Activated effector memory CD4-positive, alpha-beta T cell treated with anti-CD3 and anti-CD28 coated beads, Interleukin-2, amount 50 U/mL, for 16 hours (primary cell): ENCODE measurements around the gene STS.

Experiments used
- DNase-seq: peaks from one replicate; pipeline ENCODE4 v3.0.0-alpha.2; 2020

STS gene, protein sequence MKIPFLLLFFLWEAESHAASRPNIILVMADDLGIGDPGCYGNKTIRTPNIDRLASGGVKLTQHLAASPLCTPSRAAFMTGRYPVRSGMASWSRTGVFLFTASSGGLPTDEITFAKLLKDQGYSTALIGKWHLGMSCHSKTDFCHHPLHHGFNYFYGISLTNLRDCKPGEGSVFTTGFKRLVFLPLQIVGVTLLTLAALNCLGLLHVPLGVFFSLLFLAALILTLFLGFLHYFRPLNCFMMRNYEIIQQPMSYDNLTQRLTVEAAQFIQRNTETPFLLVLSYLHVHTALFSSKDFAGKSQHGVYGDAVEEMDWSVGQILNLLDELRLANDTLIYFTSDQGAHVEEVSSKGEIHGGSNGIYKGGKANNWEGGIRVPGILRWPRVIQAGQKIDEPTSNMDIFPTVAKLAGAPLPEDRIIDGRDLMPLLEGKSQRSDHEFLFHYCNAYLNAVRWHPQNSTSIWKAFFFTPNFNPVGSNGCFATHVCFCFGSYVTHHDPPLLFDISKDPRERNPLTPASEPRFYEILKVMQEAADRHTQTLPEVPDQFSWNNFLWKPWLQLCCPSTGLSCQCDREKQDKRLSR

DNA sequence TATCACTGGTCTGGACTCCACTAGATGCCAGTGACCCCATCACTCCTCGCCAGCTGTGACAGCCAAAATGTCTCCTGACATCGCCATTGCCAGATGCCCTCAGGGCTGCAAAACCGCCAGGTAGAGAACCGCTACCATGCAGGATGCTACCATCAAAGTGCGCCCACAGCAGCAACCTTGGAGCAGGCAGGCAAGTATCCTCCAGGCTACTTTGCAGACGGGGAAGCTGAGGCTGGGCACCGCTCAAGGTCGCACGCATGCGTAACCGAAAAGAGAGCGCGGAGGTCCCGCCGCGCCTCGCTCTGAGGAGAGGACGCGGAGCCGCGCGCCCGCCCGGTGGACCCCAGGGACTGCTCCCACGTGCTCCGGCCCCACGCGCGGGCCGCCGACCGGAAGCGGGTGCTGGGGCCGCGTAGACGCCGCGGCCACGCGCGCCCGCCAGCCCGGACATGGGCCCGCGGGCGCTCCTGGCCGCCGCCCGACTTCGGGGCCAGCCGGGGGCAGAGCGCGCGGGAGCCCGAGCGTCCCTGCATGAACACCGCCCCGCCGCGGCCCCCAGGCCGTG lies at the start of gene STS:
TSS of gene STS (plus strand) at position 300 of the 565 bp plus-strand sequence. CDS start 105,488 bp downstream, outside the sequence.
- peak; percentile 77 for DNase-seq

DNA sequence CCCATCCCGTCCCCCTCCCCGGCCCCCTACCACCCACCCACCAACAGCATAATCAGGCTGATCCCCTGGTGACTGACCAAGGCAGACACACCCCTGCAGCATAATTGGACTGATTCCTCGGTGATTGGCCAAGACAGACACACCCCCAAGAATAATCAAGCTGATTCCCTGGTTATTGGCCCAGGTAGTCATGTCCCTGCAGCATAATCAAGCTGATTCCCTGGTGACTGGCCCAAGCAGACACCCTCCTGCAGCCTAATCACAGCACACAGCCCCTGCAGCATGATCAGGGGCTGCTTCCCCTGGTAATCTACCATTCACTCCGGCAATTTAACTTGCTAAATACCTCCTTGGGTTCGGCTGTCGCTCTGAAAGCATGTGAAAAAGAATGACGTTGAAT lies 47.5 kb upstream of the STS start:
- DNase-seq = no peak

DNA sequence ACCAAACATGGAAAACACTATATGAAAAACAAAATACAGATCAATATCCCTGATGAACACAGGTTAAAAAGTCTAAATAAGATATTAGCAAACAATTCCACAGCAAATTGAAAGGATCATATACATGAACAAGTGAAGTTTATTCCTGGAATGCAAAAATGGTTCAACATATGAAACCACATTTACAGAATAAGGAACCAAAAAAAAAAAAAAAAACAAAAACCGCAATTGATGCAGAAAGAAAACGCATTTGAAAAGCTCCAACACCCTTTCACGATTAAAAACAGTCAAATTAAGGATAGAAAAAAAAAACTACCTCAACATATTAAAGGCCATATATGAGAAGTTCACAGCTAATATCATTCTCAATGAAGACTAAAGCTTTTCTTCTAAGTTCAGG lies 45.4 kb upstream of the STS start:
- no peak for DNase-seq

DNA sequence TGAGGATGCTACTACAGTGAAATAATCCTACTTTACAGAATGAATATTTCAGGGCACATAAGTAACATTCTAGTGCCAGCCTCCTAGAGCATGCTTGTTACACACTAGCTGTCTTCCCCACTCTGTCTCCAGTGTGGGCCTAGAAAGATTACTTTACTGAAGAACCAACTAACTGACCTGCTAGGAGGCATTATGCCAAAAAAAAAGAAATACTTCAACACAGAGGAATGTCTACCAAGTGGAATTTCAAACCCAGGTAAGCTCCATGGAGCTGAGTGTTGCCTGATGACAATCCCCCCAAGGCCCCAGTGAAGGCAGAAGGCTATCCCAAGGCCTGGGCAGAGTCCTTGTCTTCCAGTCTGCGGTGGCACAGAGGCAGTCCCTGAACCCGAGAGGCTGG lies 40.9 kb upstream of the STS start:
- no peak for DNase-seq

DNA sequence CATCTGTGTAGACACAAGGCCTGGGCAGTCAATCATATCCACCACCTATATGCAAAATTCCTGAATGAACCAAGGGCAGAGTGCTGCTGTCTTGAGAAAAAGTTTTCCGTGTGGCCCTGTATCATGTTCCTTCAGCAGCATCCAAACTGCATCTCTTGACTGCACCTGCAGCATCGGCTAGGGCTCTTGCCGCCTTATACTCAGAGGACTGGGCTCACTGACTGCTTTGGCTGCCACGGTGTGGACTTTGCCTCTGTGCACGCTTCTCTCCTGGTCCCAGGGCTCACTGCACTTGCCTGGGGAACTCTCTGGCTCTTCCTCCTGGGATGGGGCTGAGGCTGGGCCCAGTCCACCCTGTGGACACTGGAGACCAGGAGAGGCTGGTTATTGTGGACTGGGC lies 39.5 kb upstream of the STS start:
- DNase-seq = no peak

DNA sequence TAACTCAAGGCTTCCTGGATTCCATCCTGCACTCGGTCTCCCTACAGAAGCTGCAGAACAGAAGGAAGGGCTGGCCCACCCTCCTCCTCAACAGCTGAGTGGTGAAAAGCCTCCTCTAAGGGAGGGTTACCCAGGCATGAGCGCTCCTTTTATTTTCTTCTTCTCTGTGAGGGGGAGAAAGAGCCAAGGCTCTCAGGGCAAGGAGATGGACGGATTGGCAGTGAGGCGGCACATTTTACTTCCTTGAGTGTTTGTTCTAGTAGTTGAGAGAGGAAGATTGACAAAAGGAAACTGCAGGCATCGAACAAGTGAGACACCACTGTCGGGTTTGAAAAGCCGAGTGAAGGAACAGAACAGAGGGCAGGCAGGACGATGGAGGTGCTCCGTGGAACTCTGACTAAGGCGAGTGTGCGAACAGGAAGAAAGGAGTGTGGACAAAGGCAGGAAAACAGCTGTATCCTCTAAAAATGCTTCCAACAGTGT lies 38.4 kb upstream of the STS start:
- no peak for DNase-seq

DNA sequence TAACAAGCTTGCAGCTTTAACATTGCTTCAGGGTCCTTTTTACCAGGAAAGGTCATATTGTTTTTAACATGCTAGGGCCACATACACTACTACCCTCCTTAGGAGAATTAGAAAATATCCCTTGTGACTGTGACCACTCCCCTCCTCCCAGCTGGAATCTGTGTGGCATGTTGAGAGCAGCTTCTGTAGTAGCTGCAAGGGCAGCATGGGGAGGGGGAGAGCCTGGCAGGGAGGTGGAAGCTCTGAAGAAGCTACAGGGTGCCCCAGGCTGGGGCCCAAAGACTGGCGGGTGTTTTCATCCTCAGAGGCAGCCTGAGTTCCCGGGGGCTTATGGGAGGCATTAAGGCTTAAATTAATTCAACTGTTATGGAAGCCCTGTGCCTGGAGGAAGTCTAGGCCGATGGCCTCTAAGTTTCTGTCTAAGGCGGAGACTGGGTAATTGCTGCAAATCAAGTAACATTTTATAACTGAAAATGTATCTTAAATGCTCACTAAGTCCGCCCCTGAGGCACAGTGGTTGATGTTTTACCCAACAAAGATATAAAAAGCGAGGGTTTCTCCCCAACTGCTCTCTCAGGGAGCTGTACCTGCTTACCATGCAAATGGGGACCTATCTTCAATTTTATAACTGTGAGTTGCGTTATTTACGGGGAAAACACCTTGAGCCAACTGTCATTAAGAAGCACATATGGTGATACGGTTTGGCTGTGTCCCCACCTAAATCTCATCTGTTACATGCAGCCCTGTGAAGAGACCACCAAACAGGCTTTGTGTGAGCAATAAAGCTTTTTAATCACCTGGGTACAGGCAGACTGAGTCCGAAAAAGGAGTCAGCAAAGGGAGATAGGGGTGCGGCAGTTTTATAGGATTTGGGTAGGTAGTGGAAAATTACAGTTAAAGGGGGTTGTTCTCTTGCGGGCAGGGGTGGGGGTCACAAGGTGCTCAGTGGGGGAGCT lies 37.4 kb upstream of the STS start:
- DNase-seq = no peak

DNA sequence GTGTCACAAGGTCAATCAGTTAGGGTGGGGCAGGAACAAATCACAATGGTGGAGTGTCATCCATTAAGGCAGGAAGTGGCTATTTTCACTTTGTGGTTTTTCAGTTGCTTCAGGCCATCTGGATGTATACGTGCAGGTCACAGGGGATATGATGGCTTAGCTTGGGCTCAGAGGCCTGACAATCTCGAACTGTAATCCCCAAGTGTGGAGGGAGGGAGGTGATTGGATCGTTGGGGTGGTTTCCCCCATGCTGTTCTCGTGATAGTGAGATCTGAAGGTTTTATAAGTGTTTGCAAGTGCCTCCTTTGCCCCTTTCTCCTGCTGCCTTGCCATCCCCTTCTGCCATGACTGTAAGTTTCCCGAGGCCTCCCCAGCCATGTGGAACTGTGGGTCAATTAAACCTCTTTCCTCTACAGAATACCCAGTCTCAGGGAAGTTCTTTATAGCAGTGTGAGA lies 36.7 kb upstream of the STS start:
- no peak for DNase-seq

DNA sequence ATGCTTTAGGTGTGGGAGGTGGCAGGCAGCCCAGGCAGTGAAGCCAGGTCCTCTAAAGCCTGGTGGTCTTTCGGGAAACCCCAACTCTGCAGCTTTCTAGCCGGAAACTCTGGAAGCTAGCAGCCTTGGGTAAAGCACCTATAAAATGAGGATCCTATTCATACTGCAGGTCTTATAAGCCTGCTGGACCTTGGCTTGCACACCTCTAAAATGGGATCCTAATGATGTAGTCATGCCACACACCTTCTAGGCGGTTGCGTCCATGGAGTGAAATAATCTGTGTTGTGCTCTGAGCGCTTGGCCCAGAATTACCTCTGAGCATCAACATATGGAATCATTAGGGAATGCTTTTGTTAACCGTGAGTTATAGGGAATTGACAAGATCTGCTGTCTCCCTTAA lies 36.0 kb upstream of the STS start:
- no peak for DNase-seq

DNA sequence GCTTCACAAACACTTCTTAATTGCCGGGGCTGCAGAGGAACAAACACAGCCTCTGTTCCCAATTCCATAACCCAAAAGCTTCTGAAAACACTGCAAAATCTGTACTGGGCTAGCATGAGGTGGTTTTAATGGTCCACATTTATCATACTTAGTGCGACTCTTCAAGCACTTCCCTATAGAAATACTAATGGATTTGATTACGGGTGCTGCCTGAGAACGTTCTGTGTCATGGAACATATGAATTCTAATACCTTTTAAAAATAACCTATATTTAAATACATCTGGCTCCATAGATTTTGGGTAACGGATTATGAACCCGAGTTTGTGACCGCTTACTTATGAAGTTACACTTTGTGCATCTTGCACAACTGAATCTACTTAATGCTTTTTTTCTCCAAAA lies 35.4 kb upstream of the STS start:
- DNase-seq = no peak

DNA sequence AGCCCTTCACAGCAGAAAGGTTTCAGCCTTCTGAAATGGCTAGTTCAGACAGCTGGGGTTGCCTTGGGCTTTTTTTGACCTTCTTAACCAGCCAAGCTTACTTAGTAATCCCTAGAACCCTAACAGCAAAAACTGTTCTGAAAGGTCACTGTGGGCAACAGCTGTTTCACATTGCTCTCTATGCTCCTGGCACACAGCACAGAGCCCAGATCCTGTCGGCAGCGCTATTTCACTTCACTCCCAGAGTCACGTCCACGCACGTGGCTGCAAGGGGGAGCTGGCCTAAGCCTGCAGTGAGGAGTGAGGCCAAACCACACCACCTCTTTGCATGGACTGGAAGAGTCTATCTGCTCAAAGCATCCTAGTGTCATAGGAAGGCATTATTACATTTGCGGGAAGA lies 32.0 kb upstream of the STS start:
- no peak for DNase-seq

DNA sequence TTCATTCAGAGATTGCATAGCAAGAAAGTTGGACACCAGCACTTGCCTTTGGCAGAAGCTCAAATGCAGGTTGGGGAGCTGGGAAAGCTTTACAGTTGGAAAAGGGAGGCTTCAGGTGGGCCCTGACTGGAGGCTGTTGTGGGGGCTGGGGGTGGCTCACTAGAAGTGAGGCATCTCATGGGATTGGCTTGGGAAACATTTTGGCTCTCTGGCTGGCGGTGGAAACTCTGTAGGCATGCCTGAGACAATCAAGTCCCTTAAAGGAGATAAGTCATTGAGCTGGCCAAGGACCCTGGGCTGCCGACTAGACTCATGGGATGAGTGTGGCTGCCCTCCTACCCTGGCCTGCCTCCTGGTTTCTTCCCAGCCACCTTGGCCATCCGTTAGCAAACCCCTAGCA lies 31.4 kb upstream of the STS start:
- DNase-seq = no peak

DNA sequence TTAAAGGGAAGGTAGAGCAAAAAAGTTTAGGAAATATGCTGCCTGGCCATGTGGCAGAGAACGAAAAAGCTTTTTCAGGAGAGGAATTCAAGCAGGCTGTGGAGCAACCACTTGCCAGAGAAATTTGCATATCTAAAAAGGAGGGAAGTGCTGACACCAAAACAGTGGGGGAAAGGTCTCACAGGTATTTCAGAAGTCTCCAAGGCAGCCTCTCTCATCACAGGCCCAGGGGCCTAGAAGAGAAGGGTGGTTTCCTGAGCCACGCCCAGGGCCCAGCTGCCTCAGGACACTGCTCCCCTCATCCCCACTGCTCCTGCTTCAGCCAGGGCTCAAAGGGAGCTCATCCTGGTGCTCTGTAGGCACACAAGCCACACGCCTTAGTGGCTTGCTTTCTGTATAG lies 29.9 kb upstream of the STS start:
- DNase-seq = no peak

DNA sequence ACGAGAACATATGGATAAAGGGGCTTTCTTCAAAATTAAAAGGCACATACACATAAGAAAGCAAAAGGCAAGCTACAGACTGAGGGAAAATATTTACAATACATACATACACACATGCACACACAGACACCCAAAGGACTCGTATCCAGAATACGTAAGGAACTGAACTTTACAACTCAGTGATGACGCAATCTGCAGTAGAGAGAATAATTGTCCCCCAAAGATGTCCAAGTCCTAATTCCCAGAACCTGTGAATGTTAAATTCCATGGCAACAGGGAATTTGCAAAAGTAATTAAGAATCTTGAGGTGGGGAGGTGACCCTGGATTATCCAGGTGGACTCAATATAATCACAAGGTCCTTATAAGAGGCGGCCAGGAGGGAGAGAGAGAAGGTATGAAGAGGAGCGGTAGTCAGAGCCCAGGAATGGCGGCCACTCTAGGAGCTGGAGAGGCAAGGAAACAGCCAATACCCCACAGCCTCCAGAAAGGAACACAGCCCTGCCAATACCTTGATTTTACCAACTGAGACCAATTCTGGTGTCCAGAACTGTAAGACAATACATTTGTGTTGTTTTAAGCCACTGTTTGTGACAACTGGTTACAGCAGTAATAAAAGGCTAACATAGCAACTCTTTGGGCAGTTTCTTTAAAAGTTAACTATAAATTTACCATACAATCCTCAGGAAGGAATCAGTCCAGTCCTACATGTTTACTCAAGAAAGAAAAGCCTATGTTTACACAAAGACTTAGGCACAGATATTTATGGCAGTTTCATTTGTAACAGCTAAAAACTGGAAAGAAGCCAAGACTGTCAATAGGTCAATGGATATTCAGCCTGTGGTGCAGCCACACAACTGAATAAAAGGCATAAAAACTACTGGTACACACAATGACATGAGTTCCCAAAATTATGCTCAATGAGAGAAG lies 27.3 kb upstream of the STS start:
- DNase-seq = no peak

DNA sequence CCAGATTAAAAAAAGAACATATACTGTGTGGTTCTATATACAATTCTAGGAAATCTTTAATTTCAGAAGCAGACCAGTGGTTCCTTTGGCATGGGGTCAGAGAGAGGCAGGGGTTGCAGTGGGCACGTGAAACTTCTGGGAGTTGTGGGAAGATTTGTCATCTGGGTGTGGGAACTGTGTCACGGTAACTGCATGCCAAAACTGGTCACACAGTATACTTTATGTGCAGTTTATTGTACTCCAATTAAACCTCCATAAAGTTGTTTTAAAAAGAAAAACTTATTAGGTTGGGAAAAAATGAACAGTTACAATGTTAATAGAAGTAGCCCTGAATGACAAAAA lies 26.7 kb upstream of the STS start:
- no peak for DNase-seq

DNA sequence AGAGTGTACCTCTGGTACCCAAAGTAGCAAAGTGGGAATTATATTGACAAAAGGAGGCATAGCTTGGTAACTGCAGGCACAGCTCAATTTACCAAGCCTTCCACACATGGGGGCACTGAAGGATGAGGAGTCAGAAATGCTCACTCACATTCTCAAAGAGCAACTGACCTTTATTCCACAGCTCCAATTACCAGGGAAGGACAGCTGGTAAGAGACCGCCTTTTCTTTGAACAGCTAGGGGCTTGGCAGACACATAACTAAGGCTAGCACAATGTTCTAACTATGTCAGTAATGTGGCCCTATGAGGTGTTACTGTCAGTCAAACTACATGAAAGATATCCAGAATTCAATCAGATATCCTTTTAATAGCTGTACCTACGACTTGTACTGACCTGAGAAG lies 20.5 kb upstream of the STS start:
- no peak for DNase-seq

DNA sequence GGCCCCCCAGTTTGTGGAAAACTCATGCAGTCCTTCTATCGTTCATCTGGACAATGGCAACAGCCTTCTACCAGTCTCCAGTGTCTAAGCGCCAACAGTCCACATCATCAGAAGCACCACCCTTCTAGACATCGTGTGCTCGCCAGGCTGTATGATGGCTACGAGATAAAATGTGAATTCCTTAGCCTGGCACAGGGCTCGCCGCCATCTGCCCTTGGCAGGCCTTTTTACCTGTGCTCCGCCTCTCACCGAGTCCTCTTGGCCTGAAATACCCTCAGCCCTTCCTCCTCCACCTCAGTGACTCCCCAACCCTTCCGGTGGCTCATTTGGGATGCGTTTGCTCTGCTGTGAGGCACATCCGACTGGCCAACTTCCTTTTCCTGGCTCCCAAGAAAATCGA lies 15.9 kb upstream of the STS start:
- DNase-seq = no peak

DNA sequence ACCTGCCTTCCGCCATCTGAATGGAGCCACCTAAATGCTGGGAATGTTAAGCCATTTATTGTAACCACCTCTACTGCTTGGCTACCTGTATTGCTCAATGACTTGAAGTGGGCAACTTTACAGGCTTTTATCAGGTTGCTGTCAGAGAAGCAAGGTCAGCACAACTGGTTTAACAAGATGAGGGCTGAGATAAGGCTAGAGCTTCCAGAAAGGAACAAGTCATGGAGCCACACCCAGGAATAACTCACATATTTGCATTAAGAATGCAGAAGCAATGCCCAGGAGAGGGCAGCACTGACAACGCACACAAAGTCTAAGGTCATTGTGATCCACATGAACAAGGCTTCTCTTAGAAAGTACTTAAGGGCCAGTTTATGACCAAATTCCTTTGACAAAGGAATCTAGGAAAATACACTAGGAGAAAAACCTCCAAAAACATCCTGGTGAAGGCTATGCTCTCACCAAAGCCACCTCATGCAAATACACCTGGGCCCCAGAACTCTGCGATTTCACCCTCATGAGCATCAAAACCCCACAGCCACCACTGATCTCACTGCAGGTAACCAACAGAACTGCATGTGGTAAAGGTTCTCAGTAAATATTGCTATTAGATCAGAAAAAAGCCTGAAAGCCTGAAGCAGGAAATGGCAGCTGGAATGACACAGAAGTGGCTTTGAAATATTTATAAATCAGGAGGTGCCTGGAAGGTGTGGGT lies 15.0 kb upstream of the STS start:
- DNase-seq = peak; percentile 67

DNA sequence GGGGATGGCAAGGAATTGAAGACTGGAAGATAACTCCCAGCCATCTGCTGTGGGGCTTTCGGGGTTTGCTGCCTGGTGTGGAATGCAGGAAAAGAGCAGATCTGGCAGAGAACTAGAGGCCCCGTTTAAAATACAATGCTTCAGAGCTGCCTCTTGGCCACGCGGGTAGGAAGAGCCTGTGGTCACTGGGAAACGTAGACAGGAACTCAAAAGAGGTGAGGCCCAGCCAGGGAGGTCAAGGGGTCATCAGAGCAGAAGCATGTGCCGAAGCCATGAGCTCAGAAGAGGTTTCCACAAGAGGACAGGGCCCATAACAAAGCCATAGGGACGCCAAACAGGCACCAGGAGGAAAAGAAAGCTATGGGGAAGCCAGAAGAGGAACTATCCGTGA lies 14.5 kb upstream of the STS start:
- no peak for DNase-seq

DNA sequence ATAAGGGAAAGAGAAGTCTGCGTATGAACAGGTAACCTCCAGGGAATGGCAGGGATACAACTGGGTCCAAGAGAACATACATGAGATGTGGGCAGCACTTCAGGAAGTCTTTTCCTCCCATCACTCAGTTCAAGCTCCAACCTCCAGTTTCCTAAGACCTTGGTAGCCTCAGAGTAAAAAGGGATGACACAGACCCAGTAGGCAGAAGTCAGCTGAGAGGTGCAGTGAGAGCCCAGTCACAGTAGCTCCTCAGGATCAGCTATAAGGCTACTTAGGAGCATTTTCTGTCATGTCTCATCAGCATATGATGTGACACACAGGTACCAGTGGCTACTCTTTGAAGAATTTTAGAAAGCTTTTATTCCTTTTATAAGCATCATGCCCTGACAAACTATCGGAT lies 12.5 kb upstream of the STS start:
- DNase-seq = no peak
